SK-N-SH treated with all-trans-retinoic acid at 6 μM for 48 hours (cell line): ENCODE data around the gene RILPL1.
"Not testable (repeated sequence)": the region's sequence is repeated elsewhere in the genome, so short reads cannot be mapped to it uniquely, and the experiment has no call there.

ENCODE experiments used
- ARNTL ChIP-seq: fragments of 450-650 bp; formaldehyde crosslinking; IDR thresholded peaks from 2 replicates; pipeline ENCODE4 v1.5.0; 2020; ENCODE audit warnings: low read depth, mild to moderate bottlenecking, moderate library complexity, borderline replicate concordance
- BACH2 ChIP-seq: fragments of 250-450 bp; sonication (Bioruptor Pico); IDR thresholded peaks from 2 replicates; pipeline ENCODE4 v1.9.0; 2021; ENCODE audit warnings: mild to moderate bottlenecking, borderline replicate concordance
- ESRRG ChIP-seq: fragments of 250-450 bp; sonication (Bioruptor Pico); IDR thresholded peaks from 2 replicates; pipeline ENCODE4 v1.6.1; 2021; ENCODE audit warnings: mild to moderate bottlenecking
- GLIS3 ChIP-seq: fragments of 250-450 bp; sonication (Bioruptor Pico); IDR thresholded peaks from 2 replicates; pipeline ENCODE4 v1.5.0; 2020; ENCODE audit warnings: mild to moderate bottlenecking, moderate library complexity
- RARB ChIP-seq: fragments of 250-450 bp; sonication (Bioruptor Pico); IDR thresholded peaks from 2 replicates; pipeline ENCODE4 v1.8.0; 2021; ENCODE audit warnings: mild to moderate bottlenecking, moderate library complexity
- ZC3H10 ChIP-seq: fragments of 250-450 bp; sonication (Bioruptor Pico); IDR thresholded peaks from 2 replicates; pipeline ENCODE4 v1.5.1; 2021; ENCODE audit warnings: mild to moderate bottlenecking, moderate library complexity
- ZFP3 ChIP-seq: fragments of 250-450 bp; sonication (Bioruptor Pico); IDR thresholded peaks from 2 replicates; pipeline ENCODE4 v1.5.0; 2020; ENCODE audit warnings: mild to moderate bottlenecking, moderate library complexity
- ZFP30 ChIP-seq: fragments of 450-650 bp; formaldehyde crosslinking; IDR thresholded peaks from 2 replicates; pipeline ENCODE4 v1.5.0; 2022; ENCODE audit warnings: mild to moderate bottlenecking, moderate library complexity
- ZNF565 ChIP-seq: fragments of 450-650 bp; formaldehyde crosslinking; conservative IDR thresholded peaks from 2 replicates; pipeline ENCODE4 v1.5.0; 2020; ENCODE audit warnings: low read depth, mild to moderate bottlenecking, moderate library complexity
- TF ChIP-seq, protein P1 (sequence below): fragments of 250-450 bp; sonication (Bioruptor Pico); IDR thresholded peaks from 2 replicates; pipeline ENCODE4 v1.5.1; 2021; ENCODE audit warnings: mild to moderate bottlenecking, moderate library complexity
- TF ChIP-seq, protein P2 (sequence below): fragments of 250-450 bp; sonication (Bioruptor Pico); IDR thresholded peaks from 2 replicates; pipeline ENCODE4 v1.8.0; 2021; ENCODE audit warnings: low read depth, mild to moderate bottlenecking, moderate library complexity, borderline replicate concordance
- TF ChIP-seq, protein P3 (sequence below): fragments of 250-450 bp; sonication (Bioruptor Pico); IDR thresholded peaks from 2 replicates; pipeline ENCODE4 v1.8.0; 2020; ENCODE audit warnings: mild to moderate bottlenecking, moderate library complexity, borderline replicate concordance

DNA sequence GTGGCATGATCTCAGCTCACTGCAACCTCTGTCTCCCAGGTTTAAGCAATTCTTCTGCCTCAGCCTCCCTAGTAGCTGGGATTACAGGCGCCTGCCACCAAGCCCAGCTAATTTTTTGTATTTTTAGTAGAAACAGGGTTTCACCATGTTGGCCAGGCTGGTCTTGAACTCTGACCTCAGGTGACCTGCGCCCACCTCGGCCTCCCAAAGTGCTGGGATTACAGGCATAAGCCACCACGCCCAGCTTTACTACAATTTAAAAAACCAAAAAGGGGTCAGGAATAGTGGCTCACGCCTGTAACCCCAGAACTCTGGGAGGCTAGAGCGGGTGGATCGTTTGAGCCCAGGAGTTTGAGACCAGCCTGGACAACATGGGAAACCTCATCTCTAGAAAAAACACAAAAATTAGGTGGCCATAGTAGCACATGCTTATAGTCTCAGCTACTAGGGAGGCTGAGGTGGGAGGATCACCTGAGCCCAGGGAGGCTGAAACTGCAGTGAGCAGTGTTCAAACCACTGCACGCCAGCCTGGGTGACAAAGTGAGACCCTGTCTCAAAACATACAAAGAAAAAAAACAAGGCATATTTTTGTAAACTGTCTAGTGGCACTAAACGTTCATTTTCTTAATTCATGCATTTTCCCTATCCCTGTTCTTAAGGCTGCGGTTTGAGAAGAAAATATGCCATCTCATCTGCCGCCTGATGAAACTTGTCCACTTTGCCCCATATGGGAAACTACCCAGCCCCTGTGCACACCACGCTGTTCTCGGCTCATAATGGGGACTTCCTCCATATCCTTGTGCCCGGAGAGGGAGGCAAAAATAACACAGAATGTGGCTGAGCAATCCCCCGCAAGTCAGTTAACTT, 101.3 kb downstream of the RILPL1 start:
- TF ChIP-seq ZFP30; BACH2 (CRISPR knock-in tag); ESRRG (CRISPR knock-in tag); ARNTL (CRISPR knock-in tag); GLIS3 (CRISPR knock-in tag); ZFP3 (CRISPR knock-in tag); ZC3H10 (CRISPR knock-in tag); ZNF565 (CRISPR knock-in tag); RARB (CRISPR knock-in tag): not testable (repeated sequence)
- TF ChIP-seq, protein P1, sequence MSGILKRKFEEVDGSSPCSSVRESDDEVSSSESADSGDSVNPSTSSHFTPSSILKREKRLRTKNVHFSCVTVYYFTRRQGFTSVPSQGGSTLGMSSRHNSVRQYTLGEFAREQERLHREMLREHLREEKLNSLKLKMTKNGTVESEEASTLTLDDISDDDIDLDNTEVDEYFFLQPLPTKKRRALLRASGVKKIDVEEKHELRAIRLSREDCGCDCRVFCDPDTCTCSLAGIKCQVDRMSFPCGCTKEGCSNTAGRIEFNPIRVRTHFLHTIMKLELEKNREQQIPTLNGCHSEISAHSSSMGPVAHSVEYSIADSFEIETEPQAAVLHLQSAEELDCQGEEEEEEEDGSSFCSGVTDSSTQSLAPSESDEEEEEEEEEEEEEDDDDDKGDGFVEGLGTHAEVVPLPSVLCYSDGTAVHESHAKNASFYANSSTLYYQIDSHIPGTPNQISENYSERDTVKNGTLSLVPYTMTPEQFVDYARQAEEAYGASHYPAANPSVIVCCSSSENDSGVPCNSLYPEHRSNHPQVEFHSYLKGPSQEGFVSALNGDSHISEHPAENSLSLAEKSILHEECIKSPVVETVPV (CRISPR knock-in tag), result not testable (repeated sequence)
- TF ChIP-seq, protein P2, sequence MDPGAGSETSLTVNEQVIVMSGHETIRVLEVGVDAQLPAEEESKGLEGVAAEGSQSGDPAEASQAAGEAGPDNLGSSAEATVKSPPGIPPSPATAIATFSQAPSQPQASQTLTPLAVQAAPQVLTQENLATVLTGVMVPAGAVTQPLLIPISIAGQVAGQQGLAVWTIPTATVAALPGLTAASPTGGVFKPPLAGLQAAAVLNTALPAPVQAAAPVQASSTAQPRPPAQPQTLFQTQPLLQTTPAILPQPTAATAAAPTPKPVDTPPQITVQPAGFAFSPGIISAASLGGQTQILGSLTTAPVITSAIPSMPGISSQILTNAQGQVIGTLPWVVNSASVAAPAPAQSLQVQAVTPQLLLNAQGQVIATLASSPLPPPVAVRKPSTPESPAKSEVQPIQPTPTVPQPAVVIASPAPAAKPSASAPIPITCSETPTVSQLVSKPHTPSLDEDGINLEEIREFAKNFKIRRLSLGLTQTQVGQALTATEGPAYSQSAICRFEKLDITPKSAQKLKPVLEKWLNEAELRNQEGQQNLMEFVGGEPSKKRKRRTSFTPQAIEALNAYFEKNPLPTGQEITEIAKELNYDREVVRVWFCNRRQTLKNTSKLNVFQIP (CRISPR knock-in tag), result not testable (repeated sequence)
- TF ChIP-seq, protein P3, sequence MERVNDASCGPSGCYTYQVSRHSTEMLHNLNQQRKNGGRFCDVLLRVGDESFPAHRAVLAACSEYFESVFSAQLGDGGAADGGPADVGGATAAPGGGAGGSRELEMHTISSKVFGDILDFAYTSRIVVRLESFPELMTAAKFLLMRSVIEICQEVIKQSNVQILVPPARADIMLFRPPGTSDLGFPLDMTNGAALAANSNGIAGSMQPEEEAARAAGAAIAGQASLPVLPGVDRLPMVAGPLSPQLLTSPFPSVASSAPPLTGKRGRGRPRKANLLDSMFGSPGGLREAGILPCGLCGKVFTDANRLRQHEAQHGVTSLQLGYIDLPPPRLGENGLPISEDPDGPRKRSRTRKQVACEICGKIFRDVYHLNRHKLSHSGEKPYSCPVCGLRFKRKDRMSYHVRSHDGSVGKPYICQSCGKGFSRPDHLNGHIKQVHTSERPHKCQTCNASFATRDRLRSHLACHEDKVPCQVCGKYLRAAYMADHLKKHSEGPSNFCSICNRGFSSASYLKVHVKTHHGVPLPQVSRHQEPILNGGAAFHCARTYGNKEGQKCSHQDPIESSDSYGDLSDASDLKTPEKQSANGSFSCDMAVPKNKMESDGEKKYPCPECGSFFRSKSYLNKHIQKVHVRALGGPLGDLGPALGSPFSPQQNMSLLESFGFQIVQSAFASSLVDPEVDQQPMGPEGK (CRISPR knock-in tag), result not testable (repeated sequence)
